Fibroblast of mammary gland (primary cell): Measurements from ENCODE around the gene GRAMD2B.
"Not testable (repeated sequence)": the region's sequence is repeated elsewhere in the genome, so short reads cannot be mapped to it uniquely, and the experiment has no call there.

Source experiments
- DNase-seq: peaks from one replicate; pipeline ENCODE4 v3.0.0-alpha.2; 2010; ENCODE audit warnings: low read depth
- H3K4me3 ChIP-seq: 2 replicates; pipeline ENCODE4 v1.5.1; 2011; ENCODE audit warnings: low read depth, mild to moderate bottlenecking, low read length, moderate library complexity; ENCODE audit not compliant: control insufficient read depth
- CTCF ChIP-seq: conservative IDR thresholded peaks from 2 replicates; pipeline ENCODE4 v1.5.1; 2011; ENCODE audit warnings: low read depth, low read length, inconsistent platforms; ENCODE audit not compliant: control insufficient read depth, insufficient read depth

Gene GRAMD2B

GRCh38 chr5:126422994-126423788, at the start of gene GRAMD2B:
Gene GRAMD2B (plus strand): TSS chr5:126423409. CDS start chr5:126423607, 198 bp downstream.
- H3K4me3 ChIP-seq = peak within 1 kb of the TSS; percentile 63
- DNase-seq = peak; percentile 86
- no peak for TF ChIP-seq CTCF

GRCh38 chr5:126374109-126374416, 49.1 kb upstream of the GRAMD2B start:
- no peak overlapping the region for H3K4me3 ChIP-seq
- no peak for DNase-seq
- no peak for TF ChIP-seq CTCF

DNA sequence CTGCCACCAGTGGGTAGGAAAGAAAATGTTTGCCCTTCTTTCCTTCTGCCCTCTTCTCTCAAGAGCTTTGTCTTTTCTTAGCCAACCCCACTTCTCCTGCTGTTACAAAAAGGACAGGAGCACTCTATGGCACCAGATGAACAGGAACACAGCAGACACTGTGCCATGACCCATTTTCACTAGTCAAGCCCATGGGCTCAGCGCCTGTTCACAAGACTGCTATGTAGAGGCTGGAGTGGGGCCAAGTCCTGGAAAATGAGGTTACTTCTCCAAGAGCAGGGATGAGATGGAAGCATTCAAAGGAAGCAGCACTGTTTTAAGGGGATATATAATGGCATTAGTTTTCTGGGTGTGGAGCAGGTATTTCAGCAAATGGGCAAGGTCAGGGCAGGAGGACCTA, 46.8 kb upstream of the GRAMD2B start:
- DNase-seq = no peak
- no peak for TF ChIP-seq CTCF
- H3K4me3 ChIP-seq = no peak overlapping the region

GRCh38 chr5:126377424-126377823, 45.8 kb upstream of the GRAMD2B start:
- H3K4me3 ChIP-seq = no peak overlapping the region
- DNase-seq = no peak
- TF ChIP-seq CTCF = no peak

GRCh38 chr5:126380316-126380715, 42.9 kb upstream of the GRAMD2B start:
- not testable (repeated sequence) for DNase-seq, H3K4me3 ChIP-seq

- no peak for TF ChIP-seq CTCF
- H3K4me3 ChIP-seq = no peak overlapping the region
- DNase-seq = no peak
Measured at GRCh38 chr5:126383246-126383645, 40.0 kb upstream of the GRAMD2B start.

DNA sequence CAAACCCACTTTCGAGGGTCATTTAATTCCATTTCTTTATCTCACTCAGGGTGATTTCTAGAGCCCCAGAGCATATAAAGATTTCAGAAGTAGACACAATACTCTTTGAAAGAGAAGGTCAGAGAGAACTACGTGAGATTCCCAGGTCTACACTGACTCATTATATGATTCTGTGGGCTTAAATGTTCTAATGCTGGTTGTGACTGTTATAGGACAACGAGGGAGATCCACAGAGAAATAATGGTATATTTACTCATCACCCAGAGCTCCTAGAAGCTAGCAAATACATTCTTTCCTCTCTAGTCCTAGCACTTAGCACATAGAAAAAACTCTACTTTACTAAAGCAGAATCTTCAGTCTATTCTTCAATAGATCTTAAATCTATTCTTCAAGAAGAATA, 39.4 kb upstream of the GRAMD2B start:
- no peak for DNase-seq
- no peak overlapping the region for H3K4me3 ChIP-seq
- no peak for TF ChIP-seq CTCF
